K562 (cell line): Measurements from ENCODE around the gene CCDC85C. TPM values are rescaled to one million over a fixed set of nuclear protein-coding genes. Genes with fewer than 3 reads are reported as not detected.

Experiments
- AFF4 ChIP-seq: sonication (generic); formaldehyde crosslinking; IDR thresholded peaks from 2 replicates; pipeline ENCODE4 v1.8.0; 2023; ENCODE audit warnings: mild to moderate bottlenecking, missing genetic modification reagents
- BRF2 ChIP-seq: IDR thresholded peaks from 3 replicates; pipeline ENCODE4 v1.6.1; 2011; ENCODE audit warnings: borderline replicate concordance, mild to moderate bottlenecking; ENCODE audit not compliant: insufficient read length, insufficient read depth
- CBX1 ChIP-seq: sonication (generic); IDR thresholded peaks from 2 replicates; pipeline ENCODE4 v1.6.1; 2016; ENCODE audit warnings: antibody characterized with exemption, low read depth, mild to moderate bottlenecking
- CEBPB ChIP-seq: fragments of 450-650 bp; IDR thresholded peaks from 2 replicates; pipeline ENCODE4 v1.6.1; 2016; ENCODE audit warnings: missing genetic modification characterization, missing compliant biosample characterization
- DMBX1 ChIP-seq: fragments of 250-450 bp; sonication (Bioruptor Pico); IDR thresholded peaks from 2 replicates; pipeline ENCODE4 v1.8.0; 2022; ENCODE audit warnings: inconsistent platforms, mild to moderate bottlenecking, moderate library complexity, borderline replicate concordance
- GTF2B ChIP-seq: IDR thresholded peaks from 2 replicates; pipeline ENCODE4 v1.6.1; 2011; ENCODE audit not compliant: insufficient read length; ENCODE audit errors: extremely low read depth
- HDAC2 ChIP-seq: fragments of 450-650 bp; IDR thresholded peaks from 2 replicates; pipeline ENCODE4 v1.6.1; 2016; ENCODE audit warnings: mild to moderate bottlenecking
- RNF219 ChIP-seq: fragments of 250-450 bp; sonication (Bioruptor Pico); IDR thresholded peaks from 2 replicates; pipeline ENCODE4 v1.5.0; 2022; ENCODE audit warnings: mild to moderate bottlenecking
- ZBTB11 ChIP-seq, 3 experiments: fragments of 200-800 bp in 1 of 3; fragments of 250-450 bp in 1 of 3; fragments of 450-650 bp in 1 of 3; sonication (Bioruptor Pico) in 1 of 3; sonication (Bioruptor generic) in 1 of 3; formaldehyde crosslinking in 1 of 3; IDR thresholded peaks; 2 replicates each; pipeline versions ENCODE4 v1.6.1 to v1.8.0; 2016 to 2022; ENCODE audit warnings: mild to moderate bottlenecking in 2 of 3, missing genetic modification characterization in 2 of 3, missing compliant biosample characterization in 1 of 3, moderate library complexity in 1 of 3
- ZNF121 ChIP-seq: sonication (generic); formaldehyde crosslinking; conservative IDR thresholded peaks from 2 replicates; pipeline ENCODE4 v1.8.0; 2022; ENCODE audit warnings: missing genetic modification reagents
- ZNF239 ChIP-seq: fragments of 250-450 bp; sonication (Bioruptor Pico); IDR thresholded peaks from 2 replicates; pipeline ENCODE4 v1.4.0; 2020; ENCODE audit warnings: mild to moderate bottlenecking
- ZNF253 ChIP-seq: fragments of 250-450 bp; sonication (Bioruptor Pico); conservative IDR thresholded peaks from 2 replicates; pipeline ENCODE4 v1.6.1; 2021; ENCODE audit warnings: mild to moderate bottlenecking
- polyA plus RNA-seq, 8 experiments: library from polyadenylated mRNA; depleted of rRNA in 4 of 8; stranded (reverse) in 5 of 8; unstranded in 3 of 8; fragments of >200 nt; fragmentation: Nextera tagmentation in 2 of 8; fragmentation: Illumina TruSeq in 1 of 8; extraction: Ambion mirVana in 2 of 8; extraction: Trizol in 1 of 8; gene quantifications; 2 replicates each; pipeline versions ENCODE4 v1.2.1 to v1.2.3, GENCODE V29; 2011 to 2014; ENCODE audit warnings: inconsistent platforms in 1 of 8, missing spikeins in 1 of 8
- total RNA-seq, 7 experiments: library from RNA; depleted of rRNA in 6 of 7; stranded (reverse); fragments of >200 nt in 6 of 7; fragmentation: Illumina TruSeq in 2 of 7; extraction: Trizol in 2 of 7; gene quantifications; 2 replicates each; pipeline versions ENCODE4 v1.2.1 to v1.2.3, GENCODE V29; 2011 to 2021; ENCODE audit warnings: low replicate concordance in 1 of 7

The CCDC85C gene
- total and polyA plus RNA-seq, 9 of the 15 experiments (the other 6 are each of a cell fraction or from before 2014, with no cell fraction given) = 0.18 to 22.0 (median 6.3) TPM

GRCh38 chr14:99572173-99572999 lies 31.6 kb downstream of the CCDC85C start (continued):
- TF ChIP-seq ZBTB11 (CRISPR knock-in tag; IDR thresholded peaks at IDR 0.05) (0 out of 6 replicates have a peak, but pooled peaks of 1 of the 3 experiments have one; percentile 47), CEBPB (tag) (no peak), BRF2 (no peak), ZNF121 (CRISPR knock-in tag) (no peak), CBX1 (no peak), DMBX1 (CRISPR knock-in tag) (peak; percentile 90), RNF219 (CRISPR knock-in tag) (no peak), AFF4 (CRISPR knock-in tag) (no peak), GTF2B (no peak), ZNF253 (no peak), HDAC2 (no peak; the same call in 1 of the 2 replicates), ZNF239 (CRISPR knock-in tag) (no peak)
